Neuronal stem cell (in vitro differentiated cells): ENCODE measurements around the gene CLDN11.
A peak's percentile ranks its signal among the peaks of the same experiment; 100 is the strongest.

ENCODE experiments used
- DNase-seq: peaks from one replicate; pipeline ENCODE4 v3.0.0-alpha.2; 2013; ENCODE audit warnings: low spot score
- H2AFZ ChIP-seq: one replicate; pipeline ENCODE4 v1.6.1; 2013; ENCODE audit warnings: mild to moderate bottlenecking, low read length, inconsistent platforms
- H2AK5ac ChIP-seq: 2 replicates; pipeline ENCODE4 v1.6.1; 2013; ENCODE audit warnings: low read depth, mild to moderate bottlenecking, inconsistent platforms, low read length, moderate library complexity, mixed read lengths
- H2BK120ac ChIP-seq: 2 replicates; pipeline ENCODE4 v1.6.1; 2013; ENCODE audit warnings: low read depth, mild to moderate bottlenecking, inconsistent platforms, low read length, moderate library complexity, mixed read lengths
- H2BK12ac ChIP-seq: one replicate; pipeline ENCODE4 v1.6.1; 2013; ENCODE audit warnings: low read length, inconsistent platforms
- H2BK15ac ChIP-seq: 2 replicates; pipeline ENCODE4 v1.6.1; 2013; ENCODE audit warnings: mild to moderate bottlenecking, low read length, inconsistent platforms, mixed read lengths
- H2BK5ac ChIP-seq: one replicate; pipeline ENCODE4 v1.6.1; 2013; ENCODE audit warnings: inconsistent platforms, mild to moderate bottlenecking, low read length, moderate library complexity
- H3K14ac ChIP-seq: one replicate; pipeline ENCODE4 v1.6.1; 2013; ENCODE audit warnings: low read length, inconsistent platforms
- H3K18ac ChIP-seq: 2 replicates; pipeline ENCODE4 v1.6.1; 2013; ENCODE audit warnings: low read length, inconsistent platforms
- H3K23ac ChIP-seq: 2 replicates; pipeline ENCODE4 v1.6.1; 2013; ENCODE audit warnings: low read depth, mild to moderate bottlenecking, mixed read lengths, low read length, inconsistent platforms; ENCODE audit not compliant: poor library complexity
- H3K27ac ChIP-seq: replicated peaks from 3 replicates; pipeline ENCODE4 v1.5.1; 2013; ENCODE audit warnings: low read length, inconsistent platforms
- H3K27me3 ChIP-seq, 3 experiments: 2 replicates each; pipeline ENCODE4 v1.6.1; 2013; ENCODE audit warnings: low read length in 3 of 3, mild to moderate bottlenecking in 2 of 3, inconsistent platforms in 1 of 3, low read depth in 1 of 3, mixed read lengths in 1 of 3, moderate library complexity in 1 of 3; ENCODE audit not compliant: control insufficient read depth in 3 of 3, insufficient read depth in 3 of 3
- H3K36me3 ChIP-seq, 2 donors: replicated peaks in 1 of 2; 2 replicates each; pipeline ENCODE4 v1.6.1; 2013; ENCODE audit warnings: low read length in 2 of 2; ENCODE audit not compliant: control insufficient read depth in 2 of 2, insufficient read depth in 2 of 2
- H3K4ac ChIP-seq: 2 replicates; pipeline ENCODE4 v1.6.1; 2013; ENCODE audit warnings: inconsistent platforms, mild to moderate bottlenecking, low read length, moderate library complexity
- H3K4me1 ChIP-seq, 2 donors: 1 replicate in 1 of 2; 2 replicates in 1 of 2; pipeline ENCODE4 v1.6.1; 2013; ENCODE audit warnings: low read length in 2 of 2, low read depth in 1 of 2; ENCODE audit not compliant: control insufficient read depth in 2 of 2, insufficient read depth in 1 of 2
- H3K4me2 ChIP-seq: one replicate; pipeline ENCODE4 v1.6.1; 2013; ENCODE audit warnings: mild to moderate bottlenecking, low read length, inconsistent platforms; ENCODE audit not compliant: insufficient read depth, poor library complexity, severe bottlenecking
- H3K4me3 ChIP-seq, 2 donors: 2 replicates each; pipeline ENCODE4 v1.5.1; 2013; ENCODE audit warnings: low read length in 2 of 2, mild to moderate bottlenecking in 2 of 2, inconsistent platforms in 1 of 2, moderate library complexity in 1 of 2
- H3K79me1 ChIP-seq: one replicate; pipeline ENCODE4 v1.6.1; 2013; ENCODE audit warnings: low read depth, mild to moderate bottlenecking, inconsistent platforms, low read length, moderate library complexity
- H3K9ac ChIP-seq: one replicate; pipeline ENCODE4 v1.6.1; 2013; ENCODE audit warnings: mild to moderate bottlenecking, low read depth, low read length, inconsistent platforms; ENCODE audit not compliant: poor library complexity
- H3K9me3 ChIP-seq, 2 donors: replicated peaks in 1 of 2; 2 replicates each; pipeline versions ENCODE3 to v1.6.1; 2013; ENCODE audit warnings: low read length in 2 of 2, mild to moderate bottlenecking in 2 of 2, inconsistent platforms in 1 of 2, low read depth in 1 of 2, mixed read lengths in 1 of 2, moderate library complexity in 1 of 2; ENCODE audit not compliant: control insufficient read depth in 2 of 2, insufficient read depth in 1 of 2
- H4K8ac ChIP-seq: one replicate; pipeline ENCODE4 v1.6.1; 2013; ENCODE audit warnings: low read depth, mild to moderate bottlenecking, inconsistent platforms, low read length, moderate library complexity
- H4K91ac ChIP-seq: one replicate; pipeline ENCODE4 v1.6.1; 2013; ENCODE audit warnings: low read length, low read depth, mild to moderate bottlenecking, inconsistent platforms; ENCODE audit not compliant: poor library complexity
- WGBS, 2 donors: extraction: QIAGEN DNeasy Blood & Tissue Kit; methylation state at CpG; one replicate each; pipeline ENCODE4 v1.1.7; 2013; ENCODE audit warnings: missing lambda C conversion rate in 2 of 2, mixed read lengths in 1 of 2; ENCODE audit not compliant: insufficient read length in 2 of 2, insufficient replicate concordance in 1 of 2; ENCODE audit errors: extremely low coverage in 2 of 2; 5-methylcytosine and 5-hydroxymethylcytosine counted together

CLDN11 gene

GRCh38 chr3:170426240-170426797 is 7.7 kb downstream of the CLDN11 start:
- Histone ChIP-seq H2BK120ac (no peak overlapping the region), H3K27ac (peak overlapping the region; percentile 45), H3K14ac (no peak overlapping the region), H3K4me3 (peak overlapping the region in 1 of 2 donors; percentile 11), H4K91ac (no peak overlapping the region), H3K4ac (no peak overlapping the region), H3K18ac (no peak overlapping the region), H2BK12ac (no peak overlapping the region), H2BK5ac (no peak overlapping the region), H3K23ac (no peak overlapping the region), H3K79me1 (no peaks in the 10 kb centered on the region), H3K9ac (no peak overlapping the region), H2AK5ac (no peak overlapping the region), H2AFZ (peak overlapping the region; percentile 34), H3K27me3 (no peaks in the 10 kb centered on the region), H3K9me3 (no peaks in the 10 kb centered on the region), H2BK15ac (no peak overlapping the region), H3K36me3 (no peaks in the 10 kb centered on the region), H3K4me2 (no peak overlapping the region), H4K8ac (no peak overlapping the region), H3K4me1 (peaks cover 8 to 31% of the 10 kb centered on the region in 2 donors)
- DNase-seq: no peak
- WGBS, 2 donors: no CpG with 5 or more reads among the region's 2 CpGs

- H2BK15ac ChIP-seq: no peak overlapping the region
- no peaks in the 10 kb centered on the region for H3K9me3 ChIP-seq
- no peak overlapping the region for H2BK120ac ChIP-seq
- H3K36me3 ChIP-seq: no peaks in the 10 kb centered on the region
- no peaks in the 10 kb centered on the region for H3K27me3 ChIP-seq
- no peak overlapping the region for H3K14ac ChIP-seq
- no peak overlapping the region for H3K18ac ChIP-seq
- no peak overlapping the region for H2AFZ ChIP-seq
- H3K79me1 ChIP-seq: no peaks in the 10 kb centered on the region
- H4K91ac ChIP-seq: no peak overlapping the region
- WGBS, 2 donors: no CpG with 5 or more reads among the region's 2 CpGs
- no peak overlapping the region for H3K27ac ChIP-seq
- no peak for DNase-seq
- no peak overlapping the region for H2BK12ac ChIP-seq
- H4K8ac ChIP-seq: no peak overlapping the region
- H3K4me1 ChIP-seq: peaks cover 8 to 31% of the 10 kb centered on the region in 2 donors
- H3K4me2 ChIP-seq: no peak overlapping the region
- no peak overlapping the region for H3K23ac ChIP-seq
- no peak overlapping the region for H2BK5ac ChIP-seq
- no peak overlapping the region for H3K9ac ChIP-seq
- no peak overlapping the region for H3K4me3 ChIP-seq
- H3K4ac ChIP-seq: no peak overlapping the region
- H2AK5ac ChIP-seq: no peak overlapping the region
Measured at GRCh38 chr3:170428095-170428494, 9.4 kb downstream of the CLDN11 start.

GRCh38 chr3:170429050-170429449 is 10.4 kb downstream of the CLDN11 start:
- no peak for DNase-seq
- Histone ChIP-seq H3K4me2 (no peak overlapping the region), H2BK120ac (no peak overlapping the region), H3K27me3 (no peaks in the 10 kb centered on the region), H3K27ac (no peak overlapping the region), H2AFZ (no peak overlapping the region), H3K4ac (no peak overlapping the region), H3K14ac (no peak overlapping the region), H2BK12ac (no peak overlapping the region), H3K18ac (no peak overlapping the region), H3K23ac (no peak overlapping the region), H2BK15ac (no peak overlapping the region), H3K4me3 (no peak overlapping the region), H2AK5ac (no peak overlapping the region), H3K9ac (no peak overlapping the region), H3K79me1 (no peaks in the 10 kb centered on the region), H4K91ac (no peak overlapping the region), H2BK5ac (no peak overlapping the region), H3K9me3 (no peaks in the 10 kb centered on the region), H4K8ac (no peak overlapping the region), H3K4me1 (peaks cover 8 to 31% of the 10 kb centered on the region in 2 donors), H3K36me3 (no peaks in the 10 kb centered on the region)
- WGBS, 2 donors: no CpG with 5 or more reads among the region's 1 CpG

GRCh38 chr3:170431054-170431453 is 12.4 kb downstream of the CLDN11 start:
- H3K4ac ChIP-seq: no peak overlapping the region
- H3K36me3 ChIP-seq: no peaks in the 10 kb centered on the region
- H3K23ac ChIP-seq: no peak overlapping the region
- H4K8ac ChIP-seq: no peak overlapping the region
- H3K79me1 ChIP-seq: no peaks in the 10 kb centered on the region
- WGBS, 2 donors: no CpG with 5 or more reads among the region's 3 CpGs
- no peaks in the 10 kb centered on the region for H3K27me3 ChIP-seq
- no peak overlapping the region for H2AK5ac ChIP-seq
- no peak overlapping the region for H3K9ac ChIP-seq
- DNase-seq: no peak
- H2AFZ ChIP-seq: no peak overlapping the region
- no peak overlapping the region for H4K91ac ChIP-seq
- H2BK15ac ChIP-seq: no peak overlapping the region
- no peak overlapping the region for H2BK120ac ChIP-seq
- H3K18ac ChIP-seq: no peak overlapping the region
- no peak overlapping the region for H2BK12ac ChIP-seq
- no peak overlapping the region for H3K14ac ChIP-seq
- no peak overlapping the region for H3K4me3 ChIP-seq
- no peak overlapping the region for H3K27ac ChIP-seq
- no peak overlapping the region for H2BK5ac ChIP-seq
- H3K9me3 ChIP-seq: no peaks in the 10 kb centered on the region
- H3K4me1 ChIP-seq: peaks cover 2 to 24% of the 10 kb centered on the region in 2 donors
- no peak overlapping the region for H3K4me2 ChIP-seq
